T-cell (primary cell): ENCODE data around the gene GALNT1. TPM values are rescaled to one million over a fixed set of nuclear protein-coding genes. Genes with fewer than 3 reads are reported as not detected.

Source experiments
- ATAC-seq, 4 experiments: fragments of 200-7000 bp in 3 of 4; fragments of 150-1000 bp in 1 of 4; cut with Tn5 transposase; replicated peaks in 1 of 4; 1 replicate in 3 of 4; 2 replicates in 1 of 4; pipeline ENCODE4 v1.10.0; 2021; ENCODE audit warnings: moderate library complexity in 3 of 4, mild to moderate bottlenecking in 2 of 4, moderate number of reproducible peaks in 1 of 4
- CTCF ChIA-PET, 2 donors: fragments of 300-600 bp; sonication (Branson Sonifier 250); formaldehyde crosslinking; loops; one replicate each; lab custom pipeline; 2022; ENCODE audit warnings: antibody characterized with exemption in 2 of 2; lab: Charles Lee
- POLR2A ChIA-PET, 2 donors: fragments of 300-600 bp; sonication (Branson Sonifier 250); formaldehyde crosslinking; loops; one replicate each; lab custom pipeline; 2022; ENCODE audit warnings: antibody characterized with exemption in 2 of 2; lab: Charles Lee
- DNase-seq, 35 experiments: peaks; one replicate each; pipeline versions ENCODE4 v3.0.0 to v3.0.0-alpha.2; 2013 to 2023
- H3K27ac ChIP-seq: one replicate; pipeline ENCODE4 v1.5.1; 2013; ENCODE audit warnings: low read length
- H3K27me3 ChIP-seq, 2 experiments: replicated peaks in 1 of 2; 1 replicate in 1 of 2; 2 replicates in 1 of 2; pipeline versions ENCODE4 v1.6.1 to v1.7.0; 2013; ENCODE audit warnings: low read length in 1 of 2, mixed read lengths in 1 of 2; ENCODE audit not compliant: control insufficient read depth in 2 of 2, insufficient read depth in 2 of 2; ENCODE audit errors: extremely low read depth in 1 of 2
- H3K36me3 ChIP-seq, 2 donors: 1 replicate in 1 of 2; 2 replicates in 1 of 2; pipeline versions ENCODE4 v1.6.1 to v1.7.0; 2013; ENCODE audit warnings: low read length in 1 of 2; ENCODE audit not compliant: control insufficient read depth in 2 of 2, insufficient read depth in 1 of 2; ENCODE audit errors: extremely low read depth in 1 of 2
- H3K4me1 ChIP-seq, 2 experiments: 1 replicate in 1 of 2; 2 replicates in 1 of 2; pipeline versions ENCODE4 v1.6.1 to v1.7.0; 2013; ENCODE audit warnings: low read length in 2 of 2, mixed read lengths in 1 of 2; ENCODE audit not compliant: insufficient read depth in 2 of 2, control insufficient read depth in 1 of 2; ENCODE audit errors: extremely low read depth in 1 of 2
- H3K4me3 ChIP-seq, 2 donors: 1 replicate in 1 of 2; 2 replicates in 1 of 2; pipeline versions ENCODE4 v1.5.1 to v1.7.0; 2013; ENCODE audit warnings: mild to moderate bottlenecking in 2 of 2, low read length in 1 of 2, moderate library complexity in 1 of 2; ENCODE audit not compliant: control insufficient read depth in 1 of 2; ENCODE audit errors: extremely low read depth in 1 of 2
- H3K9me3 ChIP-seq: 2 replicates; pipeline ENCODE4 v1.7.0; 2013
- H3K27ac Mint-ChIP-seq, 2 donors: one replicate each; pipeline ENCODE4 v1.8.0; 2020 to 2021; ENCODE audit warnings: mild to moderate bottlenecking in 2 of 2, mixed read lengths in 2 of 2
- H3K27me3 Mint-ChIP-seq, 2 donors: one replicate each; pipeline ENCODE4 v1.8.0; 2021 to 2022; ENCODE audit warnings: mixed read lengths in 2 of 2
- H3K36me3 Mint-ChIP-seq: one replicate; pipeline ENCODE4 v1.8.0; 2021; ENCODE audit warnings: mixed read lengths
- H3K4me1 Mint-ChIP-seq, 3 donors: one replicate each; pipeline ENCODE4 v1.8.0; 2020 to 2022; ENCODE audit warnings: mixed read lengths in 3 of 3, mild to moderate bottlenecking in 1 of 3
- H3K4me3 Mint-ChIP-seq, 3 donors: one replicate each; pipeline ENCODE4 v1.8.0; 2020 to 2022; ENCODE audit warnings: mild to moderate bottlenecking in 3 of 3, mixed read lengths in 3 of 3, moderate library complexity in 3 of 3
- H3K9me3 Mint-ChIP-seq, 3 donors: one replicate each; pipeline ENCODE4 v1.8.0; 2020 to 2022; ENCODE audit warnings: mixed read lengths in 3 of 3
- WGBS: methylation state at CpG from one replicate; pipeline ENCODE4 v1.1.5; 2013; ENCODE audit warnings: missing lambda C conversion rate; ENCODE audit not compliant: insufficient coverage; 5-methylcytosine and 5-hydroxymethylcytosine counted together
- total RNA-seq, 35 experiments: library from RNA in 6 of 35; stranded (reverse) in 6 of 35; fragments of 120-200 nt in 1 of 35; gene quantifications; one replicate each; pipeline versions ENCODE4 v1.2.1 to v1.2.4 and lab custom pipeline; 2013 to 2026

GALNT1 gene
- total RNA-seq, 5 donors from 2014 or later (not counting 1 experiment from before 2014, with no cell fraction given): 28.2 to 34.2 (median 30.0) TPM

- H3K27ac Mint-ChIP-seq: no peak overlapping the region
- ChIA-PET POLR2A (no interaction called here), CTCF (no interaction called here)
- H3K9me3 ChIP-seq: no peaks in the 10 kb centered on the region
- H3K4me1 Mint-ChIP-seq: no peaks in the 10 kb centered on the region
- no peaks in the 10 kb centered on the region for H3K27me3 ChIP-seq
- H3K36me3 ChIP-seq: peaks cover 5 to 13% of the 10 kb centered on the region in 2 donors
- H3K36me3 Mint-ChIP-seq: peaks cover 37% of the 10 kb centered on the region
- ATAC-seq (no peak), DNase-seq (no peak)
- H3K27me3 Mint-ChIP-seq: no peaks in the 10 kb centered on the region
- no peaks in the 10 kb centered on the region for H3K4me1 ChIP-seq
- no peak overlapping the region for H3K4me3 ChIP-seq
- H3K27ac ChIP-seq: no peak overlapping the region
- no peaks in the 10 kb centered on the region for H3K9me3 Mint-ChIP-seq
- H3K4me3 Mint-ChIP-seq: no peak overlapping the region
- WGBS: 97% methylated on average over 3 of the region's 4 CpGs
Observed at GRCh38 chr18:35691625-35692024, 110.1 kb downstream of the GALNT1 start.

- Histone ChIP-seq H3K4me3 (no peak overlapping the region), H3K27ac (no peak overlapping the region), H3K9me3 (no peaks in the 10 kb centered on the region), H3K4me1 (no peaks in the 10 kb centered on the region), H3K36me3 (peaks cover 6 to 18% of the 10 kb centered on the region in 2 donors), H3K27me3 (no peaks in the 10 kb centered on the region)
- Mint-ChIP-seq H3K27ac (no peak overlapping the region), H3K27me3 (no peaks in the 10 kb centered on the region), H3K36me3 (peaks cover 37% of the 10 kb centered on the region), H3K4me3 (no peak overlapping the region), H3K9me3 (no peaks in the 10 kb centered on the region), H3K4me1 (no peaks in the 10 kb centered on the region)
- CTCF ChIA-PET: no interaction called here
- WGBS: 45% methylated on average over 3 of the region's 3 CpGs
- no peak for DNase-seq
- no peak for ATAC-seq
- POLR2A ChIA-PET: no interaction called here
Observed at GRCh38 chr18:35692866-35693265, 111.3 kb downstream of the GALNT1 start.

- Histone ChIP-seq H3K4me1 (no peaks in the 10 kb centered on the region), H3K9me3 (no peaks in the 10 kb centered on the region), H3K36me3 (peaks cover 10 to 18% of the 10 kb centered on the region in 2 donors), H3K4me3 (no peak overlapping the region), H3K27ac (no peak overlapping the region), H3K27me3 (no peaks in the 10 kb centered on the region)
- Mint-ChIP-seq H3K36me3 (peaks cover 32% of the 10 kb centered on the region), H3K4me1 (no peaks in the 10 kb centered on the region), H3K4me3 (no peak overlapping the region), H3K9me3 (no peaks in the 10 kb centered on the region), H3K27ac (no peak overlapping the region), H3K27me3 (no peaks in the 10 kb centered on the region)
- DNase-seq (no peak), ATAC-seq (no peak)
- POLR2A ChIA-PET: no interaction called here
- WGBS: 91% methylated on average over 4 of the region's 4 CpGs
- CTCF ChIA-PET: no interaction called here
Observed at GRCh38 chr18:35693829-35694228, 112.3 kb downstream of the GALNT1 start.

DNA sequence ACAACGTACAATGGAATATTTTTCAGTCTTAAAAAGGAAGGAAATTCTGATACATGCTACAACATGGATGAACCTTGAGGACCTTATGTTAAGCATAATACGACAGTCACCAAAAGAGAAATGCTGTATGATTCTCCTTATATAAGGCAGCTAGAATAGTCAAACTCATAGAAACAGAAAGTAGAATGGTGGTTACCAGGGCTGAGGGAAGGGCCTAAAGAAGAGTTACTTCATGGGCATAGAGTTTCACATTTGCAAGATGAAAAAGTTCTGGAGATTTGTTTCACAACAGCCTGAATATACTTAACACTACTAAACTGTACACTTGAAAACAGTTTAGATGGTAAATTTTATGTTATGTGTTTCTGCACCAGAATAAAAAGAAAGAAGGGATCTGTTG, 113.3 kb downstream of the GALNT1 start:
- no peak overlapping the region for H3K27ac Mint-ChIP-seq
- Histone ChIP-seq H3K27ac (no peak overlapping the region), H3K36me3 (peaks cover 10 to 21% of the 10 kb centered on the region in 2 donors), H3K4me1 (no peaks in the 10 kb centered on the region), H3K4me3 (no peak overlapping the region), H3K9me3 (no peaks in the 10 kb centered on the region), H3K27me3 (no peaks in the 10 kb centered on the region)
- no peaks in the 10 kb centered on the region for H3K9me3 Mint-ChIP-seq
- H3K4me1 Mint-ChIP-seq: no peaks in the 10 kb centered on the region
- CTCF ChIA-PET: no interaction called here
- POLR2A ChIA-PET: no interaction called here
- ATAC-seq (no peak), DNase-seq (no peak)
- WGBS: no CpG with 5 or more reads among the region's 2 CpGs
- peaks cover 38% of the 10 kb centered on the region for H3K36me3 Mint-ChIP-seq
- H3K4me3 Mint-ChIP-seq: no peak overlapping the region
- no peaks in the 10 kb centered on the region for H3K27me3 Mint-ChIP-seq

- no peak overlapping the region for H3K4me3 Mint-ChIP-seq
Observed at GRCh38 chr18:35695384-35695783, 113.8 kb downstream of the GALNT1 start.

GRCh38 chr18:35695803-35696202, 114.3 kb downstream of the GALNT1 start:
- no peaks in the 10 kb centered on the region for H3K4me1 Mint-ChIP-seq
- H3K4me1 ChIP-seq: no peaks in the 10 kb centered on the region
- POLR2A ChIA-PET: no interaction called here
- no peak overlapping the region for H3K4me3 ChIP-seq
- H3K27ac ChIP-seq: no peak overlapping the region
- no peaks in the 10 kb centered on the region for H3K27me3 ChIP-seq
- peaks cover 37% of the 10 kb centered on the region for H3K36me3 Mint-ChIP-seq
- DNase-seq (no peak), ATAC-seq (no peak)
- no peaks in the 10 kb centered on the region for H3K9me3 Mint-ChIP-seq
- CTCF ChIA-PET: no interaction called here
- 81% methylated on average over 6 of the region's 8 CpGs for WGBS
- H3K9me3 ChIP-seq: no peaks in the 10 kb centered on the region
- H3K27me3 Mint-ChIP-seq: no peaks in the 10 kb centered on the region
- no peak overlapping the region for H3K4me3 Mint-ChIP-seq
- no peak overlapping the region for H3K27ac Mint-ChIP-seq
- peaks cover 10 to 19% of the 10 kb centered on the region in 2 donors for H3K36me3 ChIP-seq

More at GRCh38 chr18:35695384-35695783, 113.8 kb downstream of the GALNT1 start:
- Mint-ChIP-seq H3K27ac (no peak overlapping the region), H3K4me1 (no peaks in the 10 kb centered on the region), H3K27me3 (no peaks in the 10 kb centered on the region), H3K36me3 (peaks cover 38% of the 10 kb centered on the region), H3K9me3 (no peaks in the 10 kb centered on the region)
- POLR2A ChIA-PET: no interaction called here
- Histone ChIP-seq H3K9me3 (no peaks in the 10 kb centered on the region), H3K27ac (no peak overlapping the region), H3K4me3 (no peak overlapping the region), H3K36me3 (peaks cover 10 to 21% of the 10 kb centered on the region in 2 donors), H3K4me1 (no peaks in the 10 kb centered on the region), H3K27me3 (no peaks in the 10 kb centered on the region)
- no peak for DNase-seq
- no CpG with 5 or more reads among the region's 1 CpG for WGBS
- CTCF ChIA-PET: no interaction called here
- no peak for ATAC-seq

GRCh38 chr18:35696307-35696706, 114.8 kb downstream of the GALNT1 start:
- H3K27me3 ChIP-seq: no peaks in the 10 kb centered on the region
- WGBS: no CpG with 5 or more reads among the region's 3 CpGs
- Mint-ChIP-seq H3K4me3 (no peak overlapping the region), H3K27me3 (no peaks in the 10 kb centered on the region), H3K4me1 (no peaks in the 10 kb centered on the region), H3K27ac (no peak overlapping the region), H3K36me3 (peaks cover 37% of the 10 kb centered on the region), H3K9me3 (no peaks in the 10 kb centered on the region)
- no peak overlapping the region for H3K27ac ChIP-seq
- ChIA-PET POLR2A (no interaction called here), CTCF (no interaction called here)
- DNase-seq (no peak), ATAC-seq (no peak)
- no peak overlapping the region for H3K4me3 ChIP-seq
- no peaks in the 10 kb centered on the region for H3K4me1 ChIP-seq
- H3K36me3 ChIP-seq: peaks cover 10 to 19% of the 10 kb centered on the region in 2 donors
- H3K9me3 ChIP-seq: no peaks in the 10 kb centered on the region
